SK-N-SH (cell line): ENCODE results near the gene MTCL1.

Experiments used
- EP300 ChIP-seq, 2 experiments: IDR thresholded peaks; 2 replicates each; pipeline versions ENCODE4 v1.4.0 to v1.6.1; 2012; ENCODE audit warnings: borderline replicate concordance in 1 of 2, low read depth in 1 of 2, low read length in 1 of 2
- EZH2phosphoT487 ChIP-seq: fragments of 200-600 bp; sonication (generic); IDR thresholded peaks from 2 replicates; pipeline ENCODE4 v1.6.1; 2017; ENCODE audit warnings: low read depth, mixed run types, mild to moderate bottlenecking, antibody characterized with exemption, moderate library complexity, borderline replicate concordance
- GATA2 ChIP-seq: sonication (generic); formaldehyde crosslinking; IDR thresholded peaks from 2 replicates; pipeline ENCODE4 v1.5.0; 2020; ENCODE audit warnings: mild to moderate bottlenecking, missing genetic modification reagents
- POLR2AphosphoS5 ChIP-seq: IDR thresholded peaks from 2 replicates; pipeline ENCODE4 v1.6.1; 2012; ENCODE audit warnings: low read depth, low read length
- RAD21 ChIP-seq: IDR thresholded peaks from 2 replicates; pipeline ENCODE4 v1.6.1; 2012; ENCODE audit warnings: mild to moderate bottlenecking, low read length
- TAF1 ChIP-seq: IDR thresholded peaks from 2 replicates; pipeline ENCODE4 v1.6.1; 2012; ENCODE audit warnings: low read depth, mild to moderate bottlenecking, low read length, moderate library complexity, borderline replicate concordance
- TCF12 ChIP-seq: IDR thresholded peaks from 2 replicates; pipeline ENCODE4 v1.4.0; 2012
- TEAD4 ChIP-seq: IDR thresholded peaks from 2 replicates; pipeline ENCODE4 v1.4.0; 2012; ENCODE audit warnings: mild to moderate bottlenecking, borderline replicate concordance; ENCODE audit not compliant: insufficient read depth
- YY1 ChIP-seq: IDR thresholded peaks from 2 replicates; pipeline ENCODE4 v1.4.0; 2012; ENCODE audit warnings: low read depth, mild to moderate bottlenecking
- TF ChIP-seq, protein P1 (sequence below): fragments of 200-600 bp; sonication (generic); IDR thresholded peaks from 2 replicates; pipeline ENCODE4 v1.6.1; 2017; ENCODE audit warnings: antibody characterized with exemption, mild to moderate bottlenecking, moderate library complexity
- TF ChIP-seq, protein P2 (sequence below): IDR thresholded peaks from 2 replicates; pipeline ENCODE4 v1.4.0; 2012; ENCODE audit warnings: low read depth

DNA sequence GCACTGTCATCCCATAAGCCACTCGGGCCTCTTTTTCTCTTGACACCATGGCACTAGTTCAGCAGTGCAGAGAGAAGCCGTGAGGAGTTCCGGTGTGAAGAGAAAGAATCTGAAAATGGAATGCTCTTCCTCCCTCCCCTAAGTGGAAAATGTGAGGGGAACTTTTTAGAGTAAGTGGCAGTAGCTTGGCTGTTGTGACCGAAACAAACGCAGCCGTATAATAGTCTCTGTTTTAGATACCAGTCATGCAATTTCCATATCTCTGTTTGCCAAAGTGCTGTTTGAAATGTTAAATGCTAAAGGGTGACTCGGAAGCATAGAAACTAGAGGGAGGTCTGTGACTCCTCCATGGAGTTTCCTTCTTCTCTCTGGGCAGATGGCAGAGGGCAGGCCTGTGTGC, 122.9 kb downstream of the MTCL1 start:
- TF ChIP-seq, protein P1, sequence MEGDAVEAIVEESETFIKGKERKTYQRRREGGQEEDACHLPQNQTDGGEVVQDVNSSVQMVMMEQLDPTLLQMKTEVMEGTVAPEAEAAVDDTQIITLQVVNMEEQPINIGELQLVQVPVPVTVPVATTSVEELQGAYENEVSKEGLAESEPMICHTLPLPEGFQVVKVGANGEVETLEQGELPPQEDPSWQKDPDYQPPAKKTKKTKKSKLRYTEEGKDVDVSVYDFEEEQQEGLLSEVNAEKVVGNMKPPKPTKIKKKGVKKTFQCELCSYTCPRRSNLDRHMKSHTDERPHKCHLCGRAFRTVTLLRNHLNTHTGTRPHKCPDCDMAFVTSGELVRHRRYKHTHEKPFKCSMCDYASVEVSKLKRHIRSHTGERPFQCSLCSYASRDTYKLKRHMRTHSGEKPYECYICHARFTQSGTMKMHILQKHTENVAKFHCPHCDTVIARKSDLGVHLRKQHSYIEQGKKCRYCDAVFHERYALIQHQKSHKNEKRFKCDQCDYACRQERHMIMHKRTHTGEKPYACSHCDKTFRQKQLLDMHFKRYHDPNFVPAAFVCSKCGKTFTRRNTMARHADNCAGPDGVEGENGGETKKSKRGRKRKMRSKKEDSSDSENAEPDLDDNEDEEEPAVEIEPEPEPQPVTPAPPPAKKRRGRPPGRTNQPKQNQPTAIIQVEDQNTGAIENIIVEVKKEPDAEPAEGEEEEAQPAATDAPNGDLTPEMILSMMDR = no peak
- TF ChIP-seq EZH2phosphoT487 (no peak), EP300 (IDR thresholded peaks at IDR 0.05; ENCODE audit: borderline replicate concordance in 1 of 2, low read depth in 1 of 2, low read length in 1 of 2) (no peak), RAD21 (no peak), GATA2 (CRISPR knock-in tag) (no peak), TCF12 (no peak), YY1 (no peak), TAF1 (no peak), TEAD4 (no peak), POLR2AphosphoS5 (no peak)
- TF ChIP-seq, protein P2, sequence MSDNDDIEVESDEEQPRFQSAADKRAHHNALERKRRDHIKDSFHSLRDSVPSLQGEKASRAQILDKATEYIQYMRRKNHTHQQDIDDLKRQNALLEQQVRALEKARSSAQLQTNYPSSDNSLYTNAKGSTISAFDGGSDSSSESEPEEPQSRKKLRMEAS = no peak
